Smooth muscle cell of the brain vasculature (primary cell): ENCODE results near the gene RBM48.
"Not testable (repeated sequence)": the region's sequence is repeated elsewhere in the genome, so short reads cannot be mapped to it uniquely, and the experiment has no call there.

Experiments
- DNase-seq: peaks from one replicate; pipeline ENCODE4 v3.0.0-alpha.2; 2012; ENCODE audit warnings: low read depth, low spot score

Gene RBM48

GRCh38 chr7:92545116-92545515, 16.5 kb downstream of the RBM48 start:
- DNase-seq = not testable (repeated sequence)

DNA sequence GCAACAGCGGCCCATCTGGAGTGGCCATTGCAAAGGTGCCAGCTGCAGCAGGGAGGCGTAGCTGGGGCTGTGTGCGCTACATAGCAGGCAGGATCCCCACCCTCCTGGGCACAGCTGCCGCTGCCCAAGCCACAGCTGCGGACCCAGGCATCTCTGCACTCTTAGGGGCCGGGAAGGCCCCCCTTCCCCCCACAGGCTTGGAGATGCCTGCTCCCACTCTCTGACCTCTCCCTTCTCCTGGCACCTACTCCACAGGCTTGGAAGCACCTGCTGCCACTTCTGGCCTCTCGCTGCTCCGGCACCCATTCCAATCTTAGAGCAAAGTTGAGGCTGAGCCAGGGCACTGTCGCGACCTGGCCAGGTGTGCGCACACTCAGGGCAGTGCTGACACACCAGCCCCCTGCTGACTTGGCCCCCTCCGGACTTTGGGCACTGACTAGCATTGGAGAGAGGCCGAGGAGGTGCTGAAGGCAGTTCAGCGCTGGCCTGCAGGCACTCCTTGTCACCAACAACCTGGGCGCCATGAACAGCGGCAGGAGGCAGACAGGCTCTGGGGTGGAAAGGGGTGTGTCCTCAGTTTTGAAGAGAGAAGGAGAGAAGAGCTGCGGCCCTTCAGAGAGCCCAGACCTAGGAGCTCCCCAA, 18.4 kb downstream of the RBM48 start:
- no peak for DNase-seq

- no peak for DNase-seq
Observed at GRCh38 chr7:92547579-92547978, 19.0 kb downstream of the RBM48 start.

DNA sequence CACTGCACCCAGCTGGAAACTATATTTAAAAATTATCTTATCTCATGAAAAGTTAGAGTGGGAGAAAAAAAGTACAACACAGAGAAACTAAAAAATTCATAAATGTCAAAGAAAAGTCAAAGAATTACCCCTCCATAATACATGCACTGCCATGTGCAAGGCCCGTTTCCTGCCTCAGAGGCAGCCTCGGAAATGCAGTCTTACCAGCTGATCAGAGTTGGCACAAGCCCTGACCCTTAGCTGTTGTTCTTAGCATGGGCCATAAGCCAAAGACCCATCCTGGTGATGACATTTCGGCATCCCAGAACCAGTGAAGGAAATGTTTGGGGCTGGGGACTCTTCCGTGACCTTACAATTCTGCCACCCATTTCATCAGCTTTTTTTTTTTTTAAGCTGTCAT, 21.6 kb downstream of the RBM48 start:
- DNase-seq = no peak

DNA sequence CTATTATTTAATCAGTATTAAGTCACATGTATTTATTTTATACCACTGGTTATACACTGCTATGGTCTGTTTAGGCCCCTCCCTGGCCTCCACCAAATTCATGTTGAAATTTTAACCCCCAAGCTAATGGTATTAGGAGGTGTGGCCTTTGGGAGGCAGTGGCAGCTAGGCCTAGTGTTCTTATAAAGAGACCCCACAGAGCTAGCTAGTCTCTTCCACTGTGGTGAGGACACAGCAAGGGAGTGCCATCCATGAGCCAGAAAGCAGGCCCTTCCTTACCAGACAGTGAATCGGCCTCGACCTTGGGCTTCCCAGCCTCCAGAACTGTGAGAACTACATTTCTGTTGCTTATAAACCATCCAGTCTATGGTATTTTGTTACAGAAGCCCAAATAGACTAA, 28.7 kb downstream of the RBM48 start:
- DNase-seq = no peak

GRCh38 chr7:92557808-92558362, 29.3 kb downstream of the RBM48 start:
- no peak for DNase-seq

GRCh38 chr7:92560602-92561001, 32.0 kb downstream of the RBM48 start:
- no peak for DNase-seq

DNA sequence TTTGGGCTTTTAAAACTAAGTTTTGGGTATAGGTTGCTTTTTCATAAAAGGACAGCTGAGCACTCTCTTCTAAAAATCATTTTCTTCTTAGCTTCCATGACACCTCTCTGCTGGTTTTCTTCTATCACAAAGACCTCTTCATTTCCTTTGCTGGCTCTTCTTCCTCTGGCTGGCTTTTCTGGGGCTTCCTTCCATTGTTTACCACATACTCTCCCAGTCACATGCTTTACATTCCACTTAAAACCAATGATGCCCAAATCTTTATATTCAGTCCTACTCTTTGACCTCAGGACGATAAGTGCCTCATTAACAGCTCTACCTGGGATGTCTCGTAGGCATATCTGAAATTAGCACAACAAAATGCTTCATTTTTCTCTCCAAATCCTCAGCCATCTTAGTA, 34.8 kb downstream of the RBM48 start:
- DNase-seq = no peak

GRCh38 chr7:92567460-92567859, 38.9 kb downstream of the RBM48 start:
- DNase-seq = no peak

- no peak for DNase-seq
Observed at GRCh38 chr7:92569137-92569536, 40.5 kb downstream of the RBM48 start.

DNA sequence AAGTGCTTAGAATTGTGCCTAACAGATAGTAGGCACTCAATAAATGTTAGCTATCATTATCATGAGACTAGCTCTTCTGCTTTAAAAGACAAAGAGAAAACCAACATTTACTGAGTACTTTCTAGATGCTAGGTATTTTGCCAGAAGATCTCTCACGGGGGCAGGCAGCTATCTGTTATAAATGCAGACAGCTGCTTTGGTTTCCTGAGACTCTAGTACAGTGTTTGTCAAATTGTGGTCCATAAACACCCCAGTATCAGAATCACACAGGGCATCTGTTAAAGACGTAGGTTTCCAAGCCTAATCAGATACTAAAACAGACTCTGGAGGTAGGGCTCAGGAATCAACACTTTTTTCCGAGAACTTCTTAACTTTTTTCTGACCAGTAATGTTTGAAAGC, 47.7 kb downstream of the RBM48 start:
- no peak for DNase-seq

- DNase-seq = no peak
Observed at GRCh38 chr7:92582948-92583347, 54.4 kb downstream of the RBM48 start.

GRCh38 chr7:92584953-92585352, 56.4 kb downstream of the RBM48 start:
- DNase-seq = no peak

- no peak for DNase-seq
Observed at GRCh38 chr7:92586403-92586802, 57.8 kb downstream of the RBM48 start.

DNA sequence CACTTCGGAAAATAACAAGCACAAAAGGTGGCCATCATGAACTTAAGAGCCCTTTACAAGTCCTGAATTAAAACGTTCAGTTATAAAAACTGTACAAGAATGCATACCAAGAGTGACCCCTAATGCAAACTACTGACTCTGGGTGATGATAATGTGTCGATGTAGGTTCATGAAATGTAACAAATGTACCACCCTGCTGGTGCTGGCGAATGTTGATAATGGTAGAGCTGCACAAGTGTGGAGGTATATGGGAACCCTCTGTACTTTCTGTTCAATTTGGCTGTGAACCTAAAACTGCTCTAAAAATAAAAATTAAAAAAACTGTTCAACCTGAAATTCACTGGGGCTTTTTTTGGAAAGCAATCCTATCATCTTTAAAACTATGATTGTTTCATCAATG, 58.2 kb downstream of the RBM48 start:
- DNase-seq = no peak
